Measurements from ENCODE around the gene MATCAP1. TPM values are rescaled to one million over a fixed set of nuclear protein-coding genes. Genes with fewer than 3 reads are reported as not detected.

MATCAP1 gene
- total and polyA plus RNA-seq, 10 of the 15 experiments (the other 5 are each of a cell fraction or from before 2014, with no cell fraction given): 2.8 to 25.8 (median 8.6) TPM

DNA sequence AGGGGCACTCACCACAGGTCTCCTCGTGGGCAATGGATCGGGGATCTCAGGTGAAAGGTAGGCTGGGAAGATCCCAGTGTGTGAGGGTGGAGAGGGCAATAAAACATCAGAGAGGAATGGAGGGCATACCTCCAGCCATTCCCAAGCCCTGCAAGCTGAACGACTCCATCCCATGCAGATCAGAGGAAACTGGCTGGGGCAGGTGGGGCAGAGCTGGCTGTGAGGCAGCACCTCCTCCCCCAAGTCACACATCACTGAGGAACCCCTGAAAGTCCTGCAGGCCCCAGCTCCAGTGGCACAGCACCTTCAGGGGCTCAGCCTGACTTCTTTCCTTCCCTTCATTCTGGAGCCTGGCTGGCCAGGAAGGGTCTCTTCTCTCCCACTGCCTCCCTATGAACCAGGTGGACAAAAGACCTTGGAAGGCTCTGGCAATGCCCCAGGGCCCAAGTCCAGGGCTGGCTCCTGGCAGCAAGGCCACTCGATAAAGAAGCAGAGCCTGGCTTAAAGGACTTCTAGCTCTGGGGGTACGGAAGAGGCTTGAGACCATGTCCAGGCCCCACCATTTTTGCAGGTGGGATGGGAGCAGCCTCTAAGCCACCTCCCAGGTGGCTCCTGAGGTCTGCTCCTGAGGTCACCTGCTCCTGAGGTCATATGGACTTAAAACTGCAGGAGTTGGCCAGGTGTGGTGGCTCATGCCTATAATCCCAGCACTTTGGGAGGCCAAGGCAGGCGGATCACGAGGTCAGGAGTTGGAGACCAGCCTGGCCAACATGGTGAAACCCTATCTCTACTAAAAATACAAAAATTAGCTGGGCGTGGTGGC is 29.6 kb upstream of the MATCAP1 start:
- Histone ChIP-seq H3K9ac (ENCODE audit: control insufficient read depth, insufficient read depth, low read length) (no peak overlapping the region), H3K36me3 (ENCODE audit: control insufficient read depth in 2 of 2, insufficient read depth in 2 of 2, low read length in 1 of 2) (no peaks in the 10 kb centered on the region), H3K4me2 (ENCODE audit: control insufficient read depth, insufficient read depth) (no peak overlapping the region), H3K4me3 (no peak overlapping the region), H3K79me2 (ENCODE audit: control insufficient read depth, insufficient read depth, low read length) (no peaks in the 10 kb centered on the region), H4K20me1 (ENCODE audit: control insufficient read depth, insufficient read depth) (no peaks in the 10 kb centered on the region), H3K9me3 (replicated peaks; ENCODE audit: control insufficient read depth, insufficient read depth, low read length) (no peaks in the 10 kb centered on the region), H3K27ac (ENCODE audit: control insufficient read depth, insufficient read depth) (no peak overlapping the region), H3K4me1 (ENCODE audit: control insufficient read depth, insufficient read depth, low read length) (no peaks in the 10 kb centered on the region), H3K27me3 (replicated peaks in 1 of 2; ENCODE audit: control insufficient read depth in 2 of 2, insufficient read depth in 2 of 2, low read length in 1 of 2) (no peaks in the 10 kb centered on the region), H2AFZ (ENCODE audit: control insufficient read depth, low read depth, low read length) (no peak overlapping the region)
- no TSS peak for BruUV-seq (replicated peaks)
- ChIA-PET POLR2A (no interaction called here), RAD21 (ENCODE audit: unreplicated experiment) (no interaction called here), SMC1A (ENCODE audit: uncharacterized antibody, unreplicated experiment) (interaction anchor here (1.3 kb wide), 1 partner anchor 16 kb away, joined by 3 read pairs; no protein-coding TSS in a partner anchor), CTCF (no interaction called here)
- DNase-seq (ENCODE audit: low read depth, low spot score) (no peak), ATAC-seq (no peak), FAIRE-seq (no peak)
- 23% methylated on average over 8 of the region's 8 CpGs for whole genome bisulfite sequencing (ENCODE audit: insufficient coverage, insufficient replicate concordance, low lambda C conversion rate, missing lambda C conversion rate)
- in situ Hi-C loops (cut with MboI) (no loop called here), intact Hi-C loops (cut with micrococcal nuclease; ENCODE audit: unreplicated experiment) (no loop called here)
- TF ChIP-seq POLR2AphosphoS2 (IDR thresholded peaks at IDR 0.05; ENCODE audit: low read depth, low read length) (no peak), NR2C1 (IDR thresholded peaks at IDR 0.05) (no peak), CHD4 (IDR thresholded peaks at IDR 0.05) (no peak), RAD21 (IDR thresholded peaks at IDR 0.05; ENCODE audit: insufficient read depth, low read depth, low read length) (no peak), GATAD2B (conservative IDR thresholded peaks at IDR 0.05; ENCODE audit: low read depth) (no peak), SMC3 (IDR thresholded peaks at IDR 0.05; ENCODE audit: borderline replicate concordance, low read length) (no peak), SMAD1 (IDR thresholded peaks at IDR 0.05; ENCODE audit: low read depth, partially characterized antibody) (no peak), YY1 (IDR thresholded peaks at IDR 0.05; ENCODE audit: low read depth, low read length) (no peak), NFYB (IDR thresholded peaks at IDR 0.05; ENCODE audit: insufficient read depth, low read depth, low read length) (no peak)
- TF ChIP-seq, protein P1, sequence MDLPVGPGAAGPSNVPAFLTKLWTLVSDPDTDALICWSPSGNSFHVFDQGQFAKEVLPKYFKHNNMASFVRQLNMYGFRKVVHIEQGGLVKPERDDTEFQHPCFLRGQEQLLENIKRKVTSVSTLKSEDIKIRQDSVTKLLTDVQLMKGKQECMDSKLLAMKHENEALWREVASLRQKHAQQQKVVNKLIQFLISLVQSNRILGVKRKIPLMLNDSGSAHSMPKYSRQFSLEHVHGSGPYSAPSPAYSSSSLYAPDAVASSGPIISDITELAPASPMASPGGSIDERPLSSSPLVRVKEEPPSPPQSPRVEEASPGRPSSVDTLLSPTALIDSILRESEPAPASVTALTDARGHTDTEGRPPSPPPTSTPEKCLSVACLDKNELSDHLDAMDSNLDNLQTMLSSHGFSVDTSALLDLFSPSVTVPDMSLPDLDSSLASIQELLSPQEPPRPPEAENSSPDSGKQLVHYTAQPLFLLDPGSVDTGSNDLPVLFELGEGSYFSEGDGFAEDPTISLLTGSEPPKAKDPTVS (IDR thresholded peaks at IDR 0.05; ENCODE audit: low read depth, low read length): no peak
- TF ChIP-seq, protein P2, sequence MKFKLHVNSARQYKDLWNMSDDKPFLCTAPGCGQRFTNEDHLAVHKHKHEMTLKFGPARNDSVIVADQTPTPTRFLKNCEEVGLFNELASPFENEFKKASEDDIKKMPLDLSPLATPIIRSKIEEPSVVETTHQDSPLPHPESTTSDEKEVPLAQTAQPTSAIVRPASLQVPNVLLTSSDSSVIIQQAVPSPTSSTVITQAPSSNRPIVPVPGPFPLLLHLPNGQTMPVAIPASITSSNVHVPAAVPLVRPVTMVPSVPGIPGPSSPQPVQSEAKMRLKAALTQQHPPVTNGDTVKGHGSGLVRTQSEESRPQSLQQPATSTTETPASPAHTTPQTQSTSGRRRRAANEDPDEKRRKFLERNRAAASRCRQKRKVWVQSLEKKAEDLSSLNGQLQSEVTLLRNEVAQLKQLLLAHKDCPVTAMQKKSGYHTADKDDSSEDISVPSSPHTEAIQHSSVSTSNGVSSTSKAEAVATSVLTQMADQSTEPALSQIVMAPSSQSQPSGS (IDR thresholded peaks at IDR 0.05; ENCODE audit: low read length): no peak
- TF ChIP-seq, protein P3, sequence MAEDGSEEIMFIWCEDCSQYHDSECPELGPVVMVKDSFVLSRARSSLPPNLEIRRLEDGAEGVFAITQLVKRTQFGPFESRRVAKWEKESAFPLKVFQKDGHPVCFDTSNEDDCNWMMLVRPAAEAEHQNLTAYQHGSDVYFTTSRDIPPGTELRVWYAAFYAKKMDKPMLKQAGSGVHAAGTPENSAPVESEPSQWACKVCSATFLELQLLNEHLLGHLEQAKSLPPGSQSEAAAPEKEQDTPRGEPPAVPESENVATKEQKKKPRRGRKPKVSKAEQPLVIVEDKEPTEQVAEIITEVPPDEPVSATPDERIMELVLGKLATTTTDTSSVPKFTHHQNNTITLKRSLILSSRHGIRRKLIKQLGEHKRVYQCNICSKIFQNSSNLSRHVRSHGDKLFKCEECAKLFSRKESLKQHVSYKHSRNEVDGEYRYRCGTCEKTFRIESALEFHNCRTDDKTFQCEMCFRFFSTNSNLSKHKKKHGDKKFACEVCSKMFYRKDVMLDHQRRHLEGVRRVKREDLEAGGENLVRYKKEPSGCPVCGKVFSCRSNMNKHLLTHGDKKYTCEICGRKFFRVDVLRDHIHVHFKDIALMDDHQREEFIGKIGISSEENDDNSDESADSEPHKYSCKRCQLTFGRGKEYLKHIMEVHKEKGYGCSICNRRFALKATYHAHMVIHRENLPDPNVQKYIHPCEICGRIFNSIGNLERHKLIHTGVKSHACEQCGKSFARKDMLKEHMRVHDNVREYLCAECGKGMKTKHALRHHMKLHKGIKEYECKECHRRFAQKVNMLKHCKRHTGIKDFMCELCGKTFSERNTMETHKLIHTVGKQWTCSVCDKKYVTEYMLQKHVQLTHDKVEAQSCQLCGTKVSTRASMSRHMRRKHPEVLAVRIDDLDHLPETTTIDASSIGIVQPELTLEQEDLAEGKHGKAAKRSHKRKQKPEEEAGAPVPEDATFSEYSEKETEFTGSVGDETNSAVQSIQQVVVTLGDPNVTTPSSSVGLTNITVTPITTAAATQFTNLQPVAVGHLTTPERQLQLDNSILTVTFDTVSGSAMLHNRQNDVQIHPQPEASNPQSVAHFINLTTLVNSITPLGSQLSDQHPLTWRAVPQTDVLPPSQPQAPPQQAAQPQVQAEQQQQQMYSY (CRISPR knock-in tag; IDR thresholded peaks at IDR 0.05): no peak
- TF ChIP-seq, protein P4, sequence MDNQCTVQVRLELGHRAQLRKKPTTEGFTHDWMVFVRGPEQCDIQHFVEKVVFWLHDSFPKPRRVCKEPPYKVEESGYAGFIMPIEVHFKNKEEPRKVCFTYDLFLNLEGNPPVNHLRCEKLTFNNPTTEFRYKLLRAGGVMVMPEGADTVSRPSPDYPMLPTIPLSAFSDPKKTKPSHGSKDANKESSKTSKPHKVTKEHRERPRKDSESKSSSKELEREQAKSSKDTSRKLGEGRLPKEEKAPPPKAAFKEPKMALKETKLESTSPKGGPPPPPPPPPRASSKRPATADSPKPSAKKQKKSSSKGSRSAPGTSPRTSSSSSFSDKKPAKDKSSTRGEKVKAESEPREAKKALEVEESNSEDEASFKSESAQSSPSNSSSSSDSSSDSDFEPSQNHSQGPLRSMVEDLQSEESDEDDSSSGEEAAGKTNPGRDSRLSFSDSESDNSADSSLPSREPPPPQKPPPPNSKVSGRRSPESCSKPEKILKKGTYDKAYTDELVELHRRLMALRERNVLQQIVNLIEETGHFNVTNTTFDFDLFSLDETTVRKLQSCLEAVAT (IDR thresholded peaks at IDR 0.05): no peak
